Measurements from ENCODE around the gene EPN3.

EPN3 gene

GRCh38 chr17:50593321-50593720 is 60.8 kb downstream of the EPN3 start:
- peak; percentile 94 to 98 for DNase-seq
